ENCODE data around the gene ATXN7.

The ATXN7 gene

GRCh38 chr3:64047787-64048186 lies 184.1 kb downstream of the ATXN7 start:
- no peak for DNase-seq (ENCODE audit: low read depth in 3 of 3, low spot score in 1 of 3)

GRCh38 chr3:64048631-64049061 lies 185.0 kb downstream of the ATXN7 start:
- no peak for DNase-seq (ENCODE audit: low read depth in 3 of 3, low spot score in 1 of 3)

- no peak for DNase-seq (ENCODE audit: low read depth in 3 of 3, low spot score in 1 of 3)
Measured at GRCh38 chr3:64049136-64049535, 185.5 kb downstream of the ATXN7 start.

- DNase-seq (ENCODE audit: low read depth in 3 of 3, low spot score in 1 of 3), result no peak
Measured at GRCh38 chr3:64049832-64050231, 186.2 kb downstream of the ATXN7 start.

Data from stimulated activated CD4-positive, alpha-beta T cell treated with anti-CD3 and anti-CD28 coated beads, TNF-alpha, amount 100 ng/mL, for 1 hour (primary cell).